ENCODE data around the gene SPG21.

Gene SPG21

GRCh38 chr15:65032801-65033537 is 43.3 kb upstream of the SPG21 start:
- peak overlapping the region; percentile 52 for H3K4me2 ChIP-seq (ENCODE audit: low read length)
- H3F3A ChIP-seq (ENCODE audit: control insufficient read depth, insufficient read depth), result no peaks in the 10 kb centered on the region
- TF ChIP-seq CTCF (IDR thresholded peaks at IDR 0.05; ENCODE audit: low read depth, low read length, poor library complexity, severe bottlenecking) (peak; percentile 82), EZH2phosphoT487 (IDR thresholded peaks at IDR 0.05; ENCODE audit: borderline replicate concordance, low read length) (no peak)
- peak overlapping the region; percentile 39 for H3K4me3 ChIP-seq (ENCODE audit: low read length)
- no peak overlapping the region for H3K27ac ChIP-seq (ENCODE audit: low read depth, low read length)
- no peaks in the 10 kb centered on the region for H3K9me2 ChIP-seq (replicated peaks; ENCODE audit: control insufficient read depth, low read length)
- no peaks in the 10 kb centered on the region; the same call in 1 of the 2 replicates for H3K36me3 ChIP-seq (ENCODE audit: control insufficient read depth, low read length)
- peaks cover 17% of the 10 kb centered on the region for H3K27me3 ChIP-seq (ENCODE audit: control insufficient read depth, low read length)
- peaks cover 24% of the 10 kb centered on the region for H3K4me1 ChIP-seq (ENCODE audit: control insufficient read depth, low read length)
- H4K20me1 ChIP-seq (ENCODE audit: control insufficient read depth, insufficient read depth, low read depth, low read length), result no peaks in the 10 kb centered on the region
- H3K9me3 ChIP-seq (ENCODE audit: control insufficient read depth, insufficient read depth, low read length), result no peaks in the 10 kb centered on the region
- peaks cover 15% of the 10 kb centered on the region for H3K79me2 ChIP-seq (ENCODE audit: control insufficient read depth, low read length)

GRCh38 chr15:65029736-65030208 is 40.1 kb upstream of the SPG21 start:
- no peaks in the 10 kb centered on the region for H3K9me3 ChIP-seq (ENCODE audit: control insufficient read depth, insufficient read depth, low read length)
- peaks cover 20% of the 10 kb centered on the region for H3K79me2 ChIP-seq (ENCODE audit: control insufficient read depth, low read length)
- H3F3A ChIP-seq (ENCODE audit: control insufficient read depth, insufficient read depth), result no peaks in the 10 kb centered on the region
- no peak overlapping the region for H3K27ac ChIP-seq (ENCODE audit: low read depth, low read length)
- peak overlapping the region; percentile 90; the same call in 1 of the 2 replicates for H3K4me2 ChIP-seq (ENCODE audit: low read length)
- H4K20me1 ChIP-seq (ENCODE audit: control insufficient read depth, insufficient read depth, low read depth, low read length), result no peaks in the 10 kb centered on the region
- H3K4me1 ChIP-seq (ENCODE audit: control insufficient read depth, low read length), result peaks cover 30% of the 10 kb centered on the region
- peaks cover 17% of the 10 kb centered on the region for H3K27me3 ChIP-seq (ENCODE audit: control insufficient read depth, low read length)
- H3K9me2 ChIP-seq (replicated peaks; ENCODE audit: control insufficient read depth, low read length), result no peaks in the 10 kb centered on the region
- H3K4me3 ChIP-seq (ENCODE audit: low read length), result peak overlapping the region; percentile 93; the same call in 1 of the 2 replicates
- no peak for TF ChIP-seq EZH2phosphoT487 (IDR thresholded peaks at IDR 0.05; ENCODE audit: borderline replicate concordance, low read length)
- TF ChIP-seq CTCF (IDR thresholded peaks at IDR 0.05; ENCODE audit: low read depth, low read length, poor library complexity, severe bottlenecking), result no peak
- peaks cover 22% of the 10 kb centered on the region for H3K36me3 ChIP-seq (ENCODE audit: control insufficient read depth, low read length)

- TF ChIP-seq EZH2phosphoT487 (IDR thresholded peaks at IDR 0.05; ENCODE audit: borderline replicate concordance, low read length) (no peak), CTCF (IDR thresholded peaks at IDR 0.05; ENCODE audit: low read depth, low read length, poor library complexity, severe bottlenecking) (peak; percentile 27)
- Histone ChIP-seq H3K36me3 (ENCODE audit: control insufficient read depth, low read length) (peaks cover 26% of the 10 kb centered on the region), H3K4me2 (ENCODE audit: low read length) (peak within 1 kb of the TSS; percentile 90), H3K27ac (ENCODE audit: low read depth, low read length) (no peak within 1 kb of the TSS), H3K4me3 (ENCODE audit: low read length) (peak within 1 kb of the TSS; percentile 93), H3K27me3 (ENCODE audit: control insufficient read depth, low read length) (peaks cover 17% of the 10 kb centered on the region), H3K4me1 (ENCODE audit: control insufficient read depth, low read length) (peaks cover 30% of the 10 kb centered on the region), H3F3A (ENCODE audit: control insufficient read depth, insufficient read depth) (no peaks in the 10 kb centered on the region), H3K9me2 (replicated peaks; ENCODE audit: control insufficient read depth, low read length) (no peaks in the 10 kb centered on the region), H3K9me3 (ENCODE audit: control insufficient read depth, insufficient read depth, low read length) (no peaks in the 10 kb centered on the region), H4K20me1 (ENCODE audit: control insufficient read depth, insufficient read depth, low read depth, low read length) (no peaks in the 10 kb centered on the region), H3K79me2 (ENCODE audit: control insufficient read depth, low read length) (peaks cover 20% of the 10 kb centered on the region)
Observed at GRCh38 chr15:65028921-65029735, 39.4 kb upstream of the SPG21 start, which contains the start of gene MTFMT. Gene MTFMT (minus strand): TSS chr15:65029639. CDS start chr15:65029613, 26 bp downstream.

Data from DOHH2 (cell line).